Ectodermal cell (in vitro differentiated cells): ENCODE measurements around the gene RBM24.

ENCODE experiments used
- H3K27ac ChIP-seq: 2 replicates; pipeline ENCODE4 v1.7.0; 2013; ENCODE audit warnings: mild to moderate bottlenecking, low read depth, low read length; ENCODE audit not compliant: insufficient read depth, poor library complexity, severe bottlenecking
- H3K27me3 ChIP-seq: 2 replicates; pipeline ENCODE4 v1.7.0; 2013; ENCODE audit warnings: mild to moderate bottlenecking, low read length; ENCODE audit not compliant: insufficient read depth, control insufficient read depth, poor library complexity, severe bottlenecking
- H3K36me3 ChIP-seq: one replicate; pipeline ENCODE4 v1.7.0; 2013; ENCODE audit warnings: low read length; ENCODE audit not compliant: control insufficient read depth, insufficient read depth
- H3K4me1 ChIP-seq: one replicate; pipeline ENCODE4 v1.7.0; 2013; ENCODE audit warnings: low read length; ENCODE audit not compliant: control insufficient read depth, insufficient read depth
- H3K4me3 ChIP-seq: 2 replicates; pipeline ENCODE4 v1.7.0; 2013; ENCODE audit warnings: low read depth, low read length, control low read depth; ENCODE audit not compliant: insufficient read depth
- H3K9me3 ChIP-seq: 2 replicates; pipeline ENCODE4 v1.7.0; 2013; ENCODE audit warnings: mild to moderate bottlenecking, low read length, moderate library complexity; ENCODE audit not compliant: control insufficient read depth
- WGBS, 2 experiments: methylation state at CpG; one replicate each; pipeline ENCODE4 v1.1.7; 2013; ENCODE audit warnings: missing lambda C conversion rate in 2 of 2; 5-methylcytosine and 5-hydroxymethylcytosine counted together

Gene RBM24

GRCh38 chr6:17267566-17267965 is 13.6 kb upstream of the RBM24 start:
- no peaks in the 10 kb centered on the region for H3K9me3 ChIP-seq
- H3K27me3 ChIP-seq: no peaks in the 10 kb centered on the region
- no peak overlapping the region for H3K4me3 ChIP-seq
- 87% methylated on average over 3 of the region's 3 CpGs for WGBS, 2 experiments
- H3K36me3 ChIP-seq: no peaks in the 10 kb centered on the region
- H3K27ac ChIP-seq: no peak overlapping the region
- H3K4me1 ChIP-seq: no peaks in the 10 kb centered on the region

- Histone ChIP-seq H3K27ac (no peak overlapping the region), H3K9me3 (no peaks in the 10 kb centered on the region), H3K4me1 (no peaks in the 10 kb centered on the region), H3K36me3 (no peaks in the 10 kb centered on the region), H3K4me3 (no peak overlapping the region), H3K27me3 (no peaks in the 10 kb centered on the region)
- WGBS, 2 experiments: 88 to 92% methylated on average over 4 to 6 of the region's 6 CpGs
Measured at GRCh38 chr6:17268114-17268513, 13.0 kb upstream of the RBM24 start.

GRCh38 chr6:17269840-17270239 is 11.3 kb upstream of the RBM24 start:
- Histone ChIP-seq H3K4me1 (no peaks in the 10 kb centered on the region), H3K36me3 (no peaks in the 10 kb centered on the region), H3K4me3 (no peak overlapping the region), H3K27me3 (no peaks in the 10 kb centered on the region), H3K27ac (no peak overlapping the region), H3K9me3 (no peaks in the 10 kb centered on the region)
- WGBS, 2 experiments: 95 to 100% methylated on average over 2 to 3 of the region's 3 CpGs

- WGBS, 2 experiments: 89 to 92% methylated on average over 3 of the region's 3 CpGs
- H3K27me3 ChIP-seq: no peaks in the 10 kb centered on the region
- no peak overlapping the region for H3K27ac ChIP-seq
- H3K4me3 ChIP-seq: no peak overlapping the region
- no peaks in the 10 kb centered on the region for H3K9me3 ChIP-seq
- H3K36me3 ChIP-seq: no peaks in the 10 kb centered on the region
- H3K4me1 ChIP-seq: no peaks in the 10 kb centered on the region
Measured at GRCh38 chr6:17271628-17272027, 9.5 kb upstream of the RBM24 start.

- no peak overlapping the region for H3K27ac ChIP-seq
- H3K36me3 ChIP-seq: no peaks in the 10 kb centered on the region
- H3K4me3 ChIP-seq: no peak overlapping the region
- H3K4me1 ChIP-seq: no peaks in the 10 kb centered on the region
- H3K9me3 ChIP-seq: no peaks in the 10 kb centered on the region
- H3K27me3 ChIP-seq: peaks cover 39% of the 10 kb centered on the region
- 78 to 89% methylated on average over 3 of the region's 3 CpGs for WGBS, 2 experiments
Measured at GRCh38 chr6:17276766-17277165, 4.4 kb upstream of the RBM24 start.

GRCh38 chr6:17277256-17277655 is 3.9 kb upstream of the RBM24 start:
- Histone ChIP-seq H3K36me3 (no peaks in the 10 kb centered on the region), H3K27ac (no peak overlapping the region), H3K9me3 (no peaks in the 10 kb centered on the region), H3K4me1 (no peaks in the 10 kb centered on the region), H3K4me3 (no peak overlapping the region), H3K27me3 (peaks cover 44% of the 10 kb centered on the region)
- WGBS, 2 experiments: 86 to 91% methylated on average over 2 of the region's 2 CpGs

- Histone ChIP-seq H3K27me3 (peaks cover 44% of the 10 kb centered on the region), H3K27ac (no peak overlapping the region), H3K36me3 (no peaks in the 10 kb centered on the region), H3K4me1 (no peaks in the 10 kb centered on the region), H3K9me3 (no peaks in the 10 kb centered on the region), H3K4me3 (no peak overlapping the region)
- WGBS, 2 experiments: 73 to 78% methylated on average over 10 of the region's 10 CpGs
Measured at GRCh38 chr6:17278289-17279063, 2.7 kb upstream of the RBM24 start.

GRCh38 chr6:17280138-17280537 is 1.0 kb upstream of the RBM24 start:
- Histone ChIP-seq H3K27ac (no peak overlapping the region), H3K36me3 (no peaks in the 10 kb centered on the region), H3K4me1 (no peaks in the 10 kb centered on the region), H3K9me3 (no peaks in the 10 kb centered on the region), H3K27me3 (peaks cover 44% of the 10 kb centered on the region), H3K4me3 (peak overlapping the region; percentile 78)
- 10 to 18% methylated on average over 10 to 11 of the region's 11 CpGs for WGBS, 2 experiments

- Histone ChIP-seq H3K4me1 (no peaks in the 10 kb centered on the region), H3K36me3 (no peaks in the 10 kb centered on the region), H3K4me3 (peak overlapping the region; percentile 78), H3K27ac (no peak overlapping the region), H3K9me3 (no peaks in the 10 kb centered on the region), H3K27me3 (peaks cover 44% of the 10 kb centered on the region)
- WGBS, 2 experiments: 0 to 1% methylated on average over 55 of the region's 55 CpGs
Measured at GRCh38 chr6:17280552-17281090, 540 bp upstream of the RBM24 start.

- Histone ChIP-seq H3K36me3 (no peaks in the 10 kb centered on the region), H3K4me3 (peak overlapping the region; percentile 78), H3K27ac (peak overlapping the region; percentile 36), H3K9me3 (no peaks in the 10 kb centered on the region), H3K4me1 (no peaks in the 10 kb centered on the region), H3K27me3 (peaks cover 44% of the 10 kb centered on the region)
- 0 to 1% methylated on average over 77 of the region's 77 CpGs for WGBS, 2 experiments
Measured at GRCh38 chr6:17281497-17282481, 628 bp downstream of the RBM24 start.
